SK-N-SH treated with all-trans-retinoic acid at 6 μM for 48 hours (cell line): ENCODE measurements around the gene FAM114A1.

Source experiments
- ATAC-seq: fragments of 200-7000 bp; cut with Tn5 transposase; 3 replicates; pipeline ENCODE4 v1.9.1; 2020; ENCODE audit warnings: mild to moderate bottlenecking, moderate library complexity
- BACH2 ChIP-seq: fragments of 250-450 bp; sonication (Bioruptor Pico); IDR thresholded peaks from 2 replicates; pipeline ENCODE4 v1.9.0; 2021; ENCODE audit warnings: mild to moderate bottlenecking, borderline replicate concordance
- GLIS3 ChIP-seq: fragments of 250-450 bp; sonication (Bioruptor Pico); IDR thresholded peaks from 2 replicates; pipeline ENCODE4 v1.5.0; 2020; ENCODE audit warnings: mild to moderate bottlenecking, moderate library complexity
- ISL1 ChIP-seq: fragments of 250-450 bp; sonication (Bioruptor Pico); IDR thresholded peaks from 2 replicates; pipeline ENCODE4 v2.1.2; 2022; ENCODE audit warnings: mild to moderate bottlenecking, moderate library complexity
- OSR1 ChIP-seq: fragments of 250-450 bp; sonication (Bioruptor Pico); IDR thresholded peaks from 2 replicates; pipeline ENCODE4 v1.8.0; 2022; ENCODE audit warnings: moderate library complexity, mild to moderate bottlenecking, inconsistent platforms
- PPARA ChIP-seq: fragments of 250-450 bp; sonication (Bioruptor Pico); IDR thresholded peaks from 2 replicates; pipeline ENCODE4 v1.5.0; 2020; ENCODE audit warnings: mild to moderate bottlenecking, borderline replicate concordance
- RARB ChIP-seq: fragments of 250-450 bp; sonication (Bioruptor Pico); IDR thresholded peaks from 2 replicates; pipeline ENCODE4 v1.8.0; 2021; ENCODE audit warnings: mild to moderate bottlenecking, moderate library complexity
- SNAI2 ChIP-seq: fragments of 250-450 bp; sonication (Bioruptor Pico); IDR thresholded peaks from 2 replicates; pipeline ENCODE4 v1.5.0; 2020; ENCODE audit warnings: mild to moderate bottlenecking, moderate library complexity
- TCF4 ChIP-seq: fragments of 250-450 bp; sonication (Bioruptor Pico); IDR thresholded peaks from 2 replicates; pipeline ENCODE4 v1.8.0; 2021; ENCODE audit warnings: mild to moderate bottlenecking, moderate library complexity, borderline replicate concordance
- TOX ChIP-seq: fragments of 250-450 bp; sonication (Bioruptor Pico); IDR thresholded peaks from 2 replicates; pipeline ENCODE4 v1.8.0; 2021; ENCODE audit warnings: mild to moderate bottlenecking, moderate library complexity, borderline replicate concordance
- ZC3H10 ChIP-seq: fragments of 250-450 bp; sonication (Bioruptor Pico); IDR thresholded peaks from 2 replicates; pipeline ENCODE4 v1.5.1; 2021; ENCODE audit warnings: mild to moderate bottlenecking, moderate library complexity
- ZFP3 ChIP-seq: fragments of 250-450 bp; sonication (Bioruptor Pico); IDR thresholded peaks from 2 replicates; pipeline ENCODE4 v1.5.0; 2020; ENCODE audit warnings: mild to moderate bottlenecking, moderate library complexity
- ZFP30 ChIP-seq: fragments of 450-650 bp; formaldehyde crosslinking; IDR thresholded peaks from 2 replicates; pipeline ENCODE4 v1.5.0; 2022; ENCODE audit warnings: mild to moderate bottlenecking, moderate library complexity
- ZNF565 ChIP-seq: fragments of 450-650 bp; formaldehyde crosslinking; conservative IDR thresholded peaks from 2 replicates; pipeline ENCODE4 v1.5.0; 2020; ENCODE audit warnings: low read depth, mild to moderate bottlenecking, moderate library complexity
- ZNF70 ChIP-seq: fragments of 450-650 bp; formaldehyde crosslinking; IDR thresholded peaks from 2 replicates; pipeline ENCODE4 v1.5.0; 2020; ENCODE audit warnings: mild to moderate bottlenecking, moderate library complexity
- ZNF8 ChIP-seq: fragments of 450-650 bp; formaldehyde crosslinking; IDR thresholded peaks from 2 replicates; pipeline ENCODE4 v1.5.0; 2020; ENCODE audit warnings: mild to moderate bottlenecking, moderate library complexity
- TF ChIP-seq, protein P1 (sequence below): fragments of 250-450 bp; sonication (Bioruptor Pico); IDR thresholded peaks from 2 replicates; pipeline ENCODE4 v1.8.0; 2021; ENCODE audit warnings: low read depth, mild to moderate bottlenecking, moderate library complexity, borderline replicate concordance
- TF ChIP-seq, protein P2 (sequence below): fragments of 250-450 bp; sonication (Bioruptor Pico); IDR thresholded peaks from 2 replicates; pipeline ENCODE4 v1.5.1; 2020; ENCODE audit warnings: low read depth, mild to moderate bottlenecking, moderate library complexity
- TF ChIP-seq, protein P3 (sequence below): fragments of 250-450 bp; sonication (Bioruptor Pico); IDR thresholded peaks from 2 replicates; pipeline ENCODE4 v1.8.0; 2020; ENCODE audit warnings: mild to moderate bottlenecking, moderate library complexity, borderline replicate concordance
- TF ChIP-seq, protein P4 (sequence below): fragments of 250-450 bp; sonication (Bioruptor Pico); IDR thresholded peaks from 2 replicates; pipeline ENCODE4 v1.5.1; 2021; ENCODE audit warnings: mild to moderate bottlenecking, moderate library complexity
- TF ChIP-seq, protein P5 (sequence below): fragments of 250-450 bp; sonication (Bioruptor Pico); IDR thresholded peaks from 2 replicates; pipeline ENCODE4 v1.5.0; 2020; ENCODE audit warnings: mild to moderate bottlenecking, moderate library complexity

The FAM114A1 gene

DNA sequence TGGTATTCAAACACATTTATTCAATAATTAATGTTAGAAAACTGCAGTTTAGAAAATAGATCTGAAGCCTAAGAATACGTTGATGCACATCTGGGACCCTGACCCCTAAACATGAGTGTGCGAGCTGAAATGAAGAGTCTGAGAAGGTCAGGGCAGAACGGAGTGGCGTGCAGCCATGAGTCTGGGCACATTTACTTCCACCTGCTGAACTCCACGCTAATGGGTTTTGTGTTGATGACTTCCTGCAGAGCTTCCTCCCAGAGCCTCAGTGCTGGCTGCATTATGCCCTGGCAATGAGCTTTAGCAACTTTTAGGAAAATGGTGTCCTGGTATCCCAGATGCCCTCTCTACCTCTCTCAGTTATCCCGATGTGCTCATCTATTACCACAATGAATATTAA, 53.1 kb downstream of the FAM114A1 start:
- no peak for ATAC-seq
- TF ChIP-seq, protein P1, sequence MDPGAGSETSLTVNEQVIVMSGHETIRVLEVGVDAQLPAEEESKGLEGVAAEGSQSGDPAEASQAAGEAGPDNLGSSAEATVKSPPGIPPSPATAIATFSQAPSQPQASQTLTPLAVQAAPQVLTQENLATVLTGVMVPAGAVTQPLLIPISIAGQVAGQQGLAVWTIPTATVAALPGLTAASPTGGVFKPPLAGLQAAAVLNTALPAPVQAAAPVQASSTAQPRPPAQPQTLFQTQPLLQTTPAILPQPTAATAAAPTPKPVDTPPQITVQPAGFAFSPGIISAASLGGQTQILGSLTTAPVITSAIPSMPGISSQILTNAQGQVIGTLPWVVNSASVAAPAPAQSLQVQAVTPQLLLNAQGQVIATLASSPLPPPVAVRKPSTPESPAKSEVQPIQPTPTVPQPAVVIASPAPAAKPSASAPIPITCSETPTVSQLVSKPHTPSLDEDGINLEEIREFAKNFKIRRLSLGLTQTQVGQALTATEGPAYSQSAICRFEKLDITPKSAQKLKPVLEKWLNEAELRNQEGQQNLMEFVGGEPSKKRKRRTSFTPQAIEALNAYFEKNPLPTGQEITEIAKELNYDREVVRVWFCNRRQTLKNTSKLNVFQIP (CRISPR knock-in tag): no peak
- TF ChIP-seq ZNF565 (CRISPR knock-in tag): no peak
- TF ChIP-seq BACH2 (CRISPR knock-in tag): no peak
- TF ChIP-seq SNAI2 (CRISPR knock-in tag): no peak
- no peak for TF ChIP-seq OSR1 (CRISPR knock-in tag)

DNA sequence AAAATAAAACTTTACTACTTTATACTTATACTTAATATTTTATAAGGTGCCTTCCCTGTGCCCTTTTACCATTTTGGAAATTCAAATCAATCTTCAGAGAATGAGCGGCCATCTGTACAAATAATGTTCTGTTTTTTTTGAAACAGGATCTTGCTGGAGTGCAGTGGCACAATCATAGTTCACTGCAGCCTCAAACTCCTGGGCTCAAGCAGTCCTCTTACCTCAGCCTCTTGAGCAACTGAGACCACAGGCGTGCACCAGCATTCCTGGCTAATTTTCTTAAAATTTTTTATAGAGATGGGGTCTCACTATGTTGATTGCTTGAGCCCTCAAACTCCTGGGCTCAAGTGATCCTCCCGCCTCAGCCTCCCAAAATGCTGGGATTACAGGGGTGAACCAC, 53.5 kb downstream of the FAM114A1 start:
- ATAC-seq: no peak
- TF ChIP-seq, protein P2, sequence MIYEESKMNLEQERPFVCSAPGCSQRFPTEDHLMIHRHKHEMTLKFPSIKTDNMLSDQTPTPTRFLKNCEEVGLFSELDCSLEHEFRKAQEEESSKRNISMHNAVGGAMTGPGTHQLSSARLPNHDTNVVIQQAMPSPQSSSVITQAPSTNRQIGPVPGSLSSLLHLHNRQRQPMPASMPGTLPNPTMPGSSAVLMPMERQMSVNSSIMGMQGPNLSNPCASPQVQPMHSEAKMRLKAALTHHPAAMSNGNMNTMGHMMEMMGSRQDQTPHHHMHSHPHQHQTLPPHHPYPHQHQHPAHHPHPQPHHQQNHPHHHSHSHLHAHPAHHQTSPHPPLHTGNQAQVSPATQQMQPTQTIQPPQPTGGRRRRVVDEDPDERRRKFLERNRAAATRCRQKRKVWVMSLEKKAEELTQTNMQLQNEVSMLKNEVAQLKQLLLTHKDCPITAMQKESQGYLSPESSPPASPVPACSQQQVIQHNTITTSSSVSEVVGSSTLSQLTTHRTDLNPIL (CRISPR knock-in tag): no peak
- TF ChIP-seq, protein P3, sequence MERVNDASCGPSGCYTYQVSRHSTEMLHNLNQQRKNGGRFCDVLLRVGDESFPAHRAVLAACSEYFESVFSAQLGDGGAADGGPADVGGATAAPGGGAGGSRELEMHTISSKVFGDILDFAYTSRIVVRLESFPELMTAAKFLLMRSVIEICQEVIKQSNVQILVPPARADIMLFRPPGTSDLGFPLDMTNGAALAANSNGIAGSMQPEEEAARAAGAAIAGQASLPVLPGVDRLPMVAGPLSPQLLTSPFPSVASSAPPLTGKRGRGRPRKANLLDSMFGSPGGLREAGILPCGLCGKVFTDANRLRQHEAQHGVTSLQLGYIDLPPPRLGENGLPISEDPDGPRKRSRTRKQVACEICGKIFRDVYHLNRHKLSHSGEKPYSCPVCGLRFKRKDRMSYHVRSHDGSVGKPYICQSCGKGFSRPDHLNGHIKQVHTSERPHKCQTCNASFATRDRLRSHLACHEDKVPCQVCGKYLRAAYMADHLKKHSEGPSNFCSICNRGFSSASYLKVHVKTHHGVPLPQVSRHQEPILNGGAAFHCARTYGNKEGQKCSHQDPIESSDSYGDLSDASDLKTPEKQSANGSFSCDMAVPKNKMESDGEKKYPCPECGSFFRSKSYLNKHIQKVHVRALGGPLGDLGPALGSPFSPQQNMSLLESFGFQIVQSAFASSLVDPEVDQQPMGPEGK (CRISPR knock-in tag): no peak
- TF ChIP-seq, protein P4, sequence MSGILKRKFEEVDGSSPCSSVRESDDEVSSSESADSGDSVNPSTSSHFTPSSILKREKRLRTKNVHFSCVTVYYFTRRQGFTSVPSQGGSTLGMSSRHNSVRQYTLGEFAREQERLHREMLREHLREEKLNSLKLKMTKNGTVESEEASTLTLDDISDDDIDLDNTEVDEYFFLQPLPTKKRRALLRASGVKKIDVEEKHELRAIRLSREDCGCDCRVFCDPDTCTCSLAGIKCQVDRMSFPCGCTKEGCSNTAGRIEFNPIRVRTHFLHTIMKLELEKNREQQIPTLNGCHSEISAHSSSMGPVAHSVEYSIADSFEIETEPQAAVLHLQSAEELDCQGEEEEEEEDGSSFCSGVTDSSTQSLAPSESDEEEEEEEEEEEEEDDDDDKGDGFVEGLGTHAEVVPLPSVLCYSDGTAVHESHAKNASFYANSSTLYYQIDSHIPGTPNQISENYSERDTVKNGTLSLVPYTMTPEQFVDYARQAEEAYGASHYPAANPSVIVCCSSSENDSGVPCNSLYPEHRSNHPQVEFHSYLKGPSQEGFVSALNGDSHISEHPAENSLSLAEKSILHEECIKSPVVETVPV (CRISPR knock-in tag): no peak
- no peak for TF ChIP-seq ISL1 (CRISPR knock-in tag)
- TF ChIP-seq ZNF565 (CRISPR knock-in tag): no peak
- TF ChIP-seq ZNF70 (CRISPR knock-in tag): no peak
- TF ChIP-seq RARB (CRISPR knock-in tag): no peak
- TF ChIP-seq ZFP30 (CRISPR knock-in tag): no peak
- TF ChIP-seq ZNF8: no peak
- TF ChIP-seq GLIS3 (CRISPR knock-in tag): no peak
- no peak for TF ChIP-seq PPARA (CRISPR knock-in tag)
- TF ChIP-seq, protein P1 (CRISPR knock-in tag): no peak
- TF ChIP-seq, protein P5, sequence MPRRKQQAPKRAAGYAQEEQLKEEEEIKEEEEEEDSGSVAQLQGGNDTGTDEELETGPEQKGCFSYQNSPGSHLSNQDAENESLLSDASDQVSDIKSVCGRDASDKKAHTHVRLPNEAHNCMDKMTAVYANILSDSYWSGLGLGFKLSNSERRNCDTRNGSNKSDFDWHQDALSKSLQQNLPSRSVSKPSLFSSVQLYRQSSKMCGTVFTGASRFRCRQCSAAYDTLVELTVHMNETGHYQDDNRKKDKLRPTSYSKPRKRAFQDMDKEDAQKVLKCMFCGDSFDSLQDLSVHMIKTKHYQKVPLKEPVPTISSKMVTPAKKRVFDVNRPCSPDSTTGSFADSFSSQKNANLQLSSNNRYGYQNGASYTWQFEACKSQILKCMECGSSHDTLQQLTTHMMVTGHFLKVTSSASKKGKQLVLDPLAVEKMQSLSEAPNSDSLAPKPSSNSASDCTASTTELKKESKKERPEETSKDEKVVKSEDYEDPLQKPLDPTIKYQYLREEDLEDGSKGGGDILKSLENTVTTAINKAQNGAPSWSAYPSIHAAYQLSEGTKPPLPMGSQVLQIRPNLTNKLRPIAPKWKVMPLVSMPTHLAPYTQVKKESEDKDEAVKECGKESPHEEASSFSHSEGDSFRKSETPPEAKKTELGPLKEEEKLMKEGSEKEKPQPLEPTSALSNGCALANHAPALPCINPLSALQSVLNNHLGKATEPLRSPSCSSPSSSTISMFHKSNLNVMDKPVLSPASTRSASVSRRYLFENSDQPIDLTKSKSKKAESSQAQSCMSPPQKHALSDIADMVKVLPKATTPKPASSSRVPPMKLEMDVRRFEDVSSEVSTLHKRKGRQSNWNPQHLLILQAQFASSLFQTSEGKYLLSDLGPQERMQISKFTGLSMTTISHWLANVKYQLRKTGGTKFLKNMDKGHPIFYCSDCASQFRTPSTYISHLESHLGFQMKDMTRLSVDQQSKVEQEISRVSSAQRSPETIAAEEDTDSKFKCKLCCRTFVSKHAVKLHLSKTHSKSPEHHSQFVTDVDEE (CRISPR knock-in tag): no peak
- no peak for TF ChIP-seq ZFP3 (CRISPR knock-in tag)
- TF ChIP-seq TOX (CRISPR knock-in tag): no peak
- TF ChIP-seq OSR1 (CRISPR knock-in tag): no peak
- TF ChIP-seq BACH2 (CRISPR knock-in tag): no peak
- no peak for TF ChIP-seq ZC3H10 (CRISPR knock-in tag)
- TF ChIP-seq SNAI2 (CRISPR knock-in tag): no peak
- TF ChIP-seq TCF4 (CRISPR knock-in tag): no peak
